Measurements from ENCODE around the gene ASB8.

Gene ASB8

DNA sequence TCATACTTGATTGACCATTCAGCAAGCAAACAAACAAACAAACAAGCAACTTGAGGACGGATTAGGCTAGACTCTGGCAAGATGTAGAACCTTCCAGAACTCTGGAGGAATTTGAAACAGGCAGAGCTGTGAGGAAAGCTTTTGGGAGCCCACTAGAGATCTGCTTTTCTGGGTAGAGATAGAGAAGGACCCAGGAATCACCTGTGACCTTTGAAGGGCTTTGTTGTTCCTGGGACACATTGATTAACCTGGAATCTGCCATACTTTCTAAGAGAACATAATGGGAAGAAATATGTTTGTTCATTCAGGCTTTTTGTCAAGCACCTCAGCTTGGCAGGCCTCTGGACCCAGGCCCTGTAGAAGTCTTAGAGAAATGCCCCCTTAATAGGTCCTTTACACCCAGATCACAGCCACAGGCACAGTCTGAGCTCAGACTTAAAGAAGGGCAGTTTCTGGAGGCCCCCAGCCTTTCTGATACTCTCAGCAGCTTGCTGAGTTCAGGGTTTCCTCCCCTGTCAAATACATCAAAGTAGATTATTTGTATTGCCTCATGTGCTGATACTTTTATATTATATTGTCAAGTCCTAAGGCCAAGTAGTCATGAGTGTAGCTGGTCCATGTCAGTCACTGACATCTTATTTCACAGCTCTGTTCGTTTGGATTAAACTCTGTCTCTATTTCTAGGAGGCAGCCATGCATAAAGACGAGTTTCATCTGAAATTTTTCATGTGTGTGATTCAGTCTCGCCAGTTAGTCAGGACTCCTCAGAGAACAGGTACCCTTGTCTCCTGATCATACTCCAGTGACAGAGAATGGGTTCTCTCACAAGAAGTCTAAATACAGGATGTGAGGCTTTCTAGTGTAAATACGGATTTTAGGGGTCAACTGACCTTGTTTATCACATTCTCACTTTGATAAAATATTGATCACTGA lies 50.4 kb downstream of the ASB8 start:
- peak overlapping the region; percentile 91 to 92 for H3K4me3 ChIP-seq (replicated peaks in 1 of 2; ENCODE audit: low read depth in 2 of 2, low read length in 2 of 2)
- no peak for DNase-seq (ENCODE audit: low read depth in 2 of 2)
- TF ChIP-seq, protein P1, sequence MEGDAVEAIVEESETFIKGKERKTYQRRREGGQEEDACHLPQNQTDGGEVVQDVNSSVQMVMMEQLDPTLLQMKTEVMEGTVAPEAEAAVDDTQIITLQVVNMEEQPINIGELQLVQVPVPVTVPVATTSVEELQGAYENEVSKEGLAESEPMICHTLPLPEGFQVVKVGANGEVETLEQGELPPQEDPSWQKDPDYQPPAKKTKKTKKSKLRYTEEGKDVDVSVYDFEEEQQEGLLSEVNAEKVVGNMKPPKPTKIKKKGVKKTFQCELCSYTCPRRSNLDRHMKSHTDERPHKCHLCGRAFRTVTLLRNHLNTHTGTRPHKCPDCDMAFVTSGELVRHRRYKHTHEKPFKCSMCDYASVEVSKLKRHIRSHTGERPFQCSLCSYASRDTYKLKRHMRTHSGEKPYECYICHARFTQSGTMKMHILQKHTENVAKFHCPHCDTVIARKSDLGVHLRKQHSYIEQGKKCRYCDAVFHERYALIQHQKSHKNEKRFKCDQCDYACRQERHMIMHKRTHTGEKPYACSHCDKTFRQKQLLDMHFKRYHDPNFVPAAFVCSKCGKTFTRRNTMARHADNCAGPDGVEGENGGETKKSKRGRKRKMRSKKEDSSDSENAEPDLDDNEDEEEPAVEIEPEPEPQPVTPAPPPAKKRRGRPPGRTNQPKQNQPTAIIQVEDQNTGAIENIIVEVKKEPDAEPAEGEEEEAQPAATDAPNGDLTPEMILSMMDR (IDR thresholded peaks at IDR 0.05; ENCODE audit: low read depth, low read length) = no peak

DNA sequence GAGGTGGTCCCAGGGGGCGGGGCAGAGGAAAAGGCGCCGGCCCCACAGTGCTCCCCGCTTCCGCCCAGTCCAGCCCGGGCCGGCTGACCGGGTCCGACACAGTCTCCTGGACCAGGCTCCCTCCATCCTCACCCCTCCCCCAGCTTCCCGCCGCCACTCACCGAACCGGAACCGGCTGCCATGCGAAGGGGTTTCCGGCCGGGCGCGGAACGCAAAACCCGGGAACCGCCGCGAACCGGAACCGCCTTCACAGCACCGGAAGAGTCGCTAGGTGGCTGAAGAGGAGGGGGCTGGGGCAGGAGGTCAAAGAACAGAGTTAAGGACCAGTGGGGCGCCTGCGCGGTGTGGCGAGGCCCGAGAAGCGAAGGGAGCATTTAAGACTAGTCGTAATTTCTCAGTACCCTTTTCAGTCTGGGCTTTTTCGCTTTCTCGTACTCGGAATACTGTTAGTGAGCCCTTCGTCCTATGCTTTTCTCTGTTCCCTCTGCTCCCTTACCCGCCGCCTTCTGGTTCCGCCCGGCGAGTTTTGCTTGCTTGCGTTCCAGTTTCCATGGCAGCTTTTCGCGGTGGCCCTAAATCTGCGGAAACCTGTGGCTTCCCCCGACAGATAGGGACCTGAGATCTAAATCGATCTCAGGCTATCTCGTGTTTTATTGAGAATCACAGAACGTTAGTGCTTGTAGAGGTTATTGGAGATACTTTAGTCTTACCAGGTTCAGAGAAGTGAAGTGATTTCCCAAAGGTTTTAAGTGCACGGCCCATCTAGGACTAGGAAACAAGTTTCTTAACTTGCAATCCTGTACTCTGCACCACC lies 51.2 kb downstream of the ASB8 start, which contains the start of gene SENP1:
Gene SENP1 (minus strand): TSS at position 213 of the 814 bp plus-strand sequence. CDS start 4,607 bp downstream, outside the sequence.
- peak within 1 kb of the TSS; percentile 91 to 92 for H3K4me3 ChIP-seq (replicated peaks in 1 of 2; ENCODE audit: low read depth in 2 of 2, low read length in 2 of 2)
- peak; percentile 91 for DNase-seq (ENCODE audit: low read depth in 2 of 2)
- TF ChIP-seq, protein P1 (IDR thresholded peaks at IDR 0.05; ENCODE audit: low read depth, low read length) = peak; percentile 38

DNA sequence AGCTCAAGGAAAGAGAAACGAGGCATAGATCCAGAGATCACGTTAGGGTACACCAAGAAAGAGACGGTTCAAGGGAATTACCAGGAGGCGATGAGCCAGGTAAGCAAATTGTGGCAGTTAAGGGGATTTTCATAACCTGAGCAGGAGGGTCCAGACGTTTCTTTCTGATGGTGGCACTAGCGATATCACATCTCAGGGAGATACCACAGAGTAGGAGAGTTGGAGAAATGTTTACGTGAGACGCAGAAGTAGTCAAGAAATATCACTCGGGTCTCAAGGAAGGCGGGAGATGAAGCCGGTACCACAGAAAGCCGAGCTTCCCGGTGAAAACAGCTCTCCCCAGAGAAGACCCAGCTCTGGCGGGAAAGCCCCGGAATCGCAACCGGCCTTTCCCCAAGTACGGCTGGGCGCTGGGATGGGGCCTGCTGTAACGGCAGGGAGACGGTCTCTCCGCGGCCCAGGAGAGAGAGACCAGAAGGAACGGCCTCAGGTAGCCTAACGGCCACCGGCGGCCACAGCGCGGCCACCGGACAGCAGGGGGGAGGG lies 51.9 kb downstream of the ASB8 start:
- TF ChIP-seq, protein P1 (IDR thresholded peaks at IDR 0.05; ENCODE audit: low read depth, low read length) = no peak
- peak in 1 of 2 donors; percentile 43 for DNase-seq (ENCODE audit: low read depth in 2 of 2)
- peak overlapping the region; percentile 91 to 92 for H3K4me3 ChIP-seq (replicated peaks in 1 of 2; ENCODE audit: low read depth in 2 of 2, low read length in 2 of 2)

DNA sequence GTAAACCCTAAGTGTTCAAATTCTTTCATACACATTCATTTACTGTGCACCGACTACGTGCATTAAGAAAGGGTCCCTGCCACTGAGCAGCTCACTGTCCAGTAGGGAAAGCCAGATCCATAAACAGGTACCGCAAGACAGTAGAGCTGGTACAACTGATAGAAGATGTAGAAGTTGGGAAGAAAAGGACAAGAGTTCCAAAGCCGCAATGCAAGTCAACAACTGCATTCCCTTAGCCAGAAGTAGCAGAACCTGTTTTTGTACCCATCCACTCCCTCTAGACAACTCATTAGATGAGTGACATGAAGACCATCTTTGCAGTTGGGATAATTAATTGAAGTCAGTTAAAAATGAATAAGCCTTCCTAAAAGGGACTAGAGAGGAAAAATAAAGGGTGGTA lies 52.8 kb downstream of the ASB8 start:
- no peak for DNase-seq (ENCODE audit: low read depth in 2 of 2)
- peak overlapping the region; percentile 91 to 92 for H3K4me3 ChIP-seq (replicated peaks in 1 of 2; ENCODE audit: low read depth in 2 of 2, low read length in 2 of 2)
- TF ChIP-seq, protein P1 (IDR thresholded peaks at IDR 0.05; ENCODE audit: low read depth, low read length) = no peak
